ENCODE results near the gene TRMT5.

- TF ChIP-seq TAF1 (IDR thresholded peaks at IDR 0.05; ENCODE audit: low read depth) (no peak), RAD21 (IDR thresholded peaks at IDR 0.05; ENCODE audit: low read depth) (no peak), USF1 (IDR thresholded peaks at IDR 0.05) (no peak)
Observed at GRCh38 chr14:60998617-60999016, 17.7 kb upstream of the TRMT5 start.

Measured in Ishikawa (cell line).